NCI-H446 treated with DMSO at 0.1 percent for 48 hours (cell line): ENCODE measurements around the gene ATE1.

Source experiments
- DNase-seq: peaks from one replicate; lab custom pipeline; 2025; lab: John Stamatoyannopoulos, UW

The ATE1 gene

DNA sequence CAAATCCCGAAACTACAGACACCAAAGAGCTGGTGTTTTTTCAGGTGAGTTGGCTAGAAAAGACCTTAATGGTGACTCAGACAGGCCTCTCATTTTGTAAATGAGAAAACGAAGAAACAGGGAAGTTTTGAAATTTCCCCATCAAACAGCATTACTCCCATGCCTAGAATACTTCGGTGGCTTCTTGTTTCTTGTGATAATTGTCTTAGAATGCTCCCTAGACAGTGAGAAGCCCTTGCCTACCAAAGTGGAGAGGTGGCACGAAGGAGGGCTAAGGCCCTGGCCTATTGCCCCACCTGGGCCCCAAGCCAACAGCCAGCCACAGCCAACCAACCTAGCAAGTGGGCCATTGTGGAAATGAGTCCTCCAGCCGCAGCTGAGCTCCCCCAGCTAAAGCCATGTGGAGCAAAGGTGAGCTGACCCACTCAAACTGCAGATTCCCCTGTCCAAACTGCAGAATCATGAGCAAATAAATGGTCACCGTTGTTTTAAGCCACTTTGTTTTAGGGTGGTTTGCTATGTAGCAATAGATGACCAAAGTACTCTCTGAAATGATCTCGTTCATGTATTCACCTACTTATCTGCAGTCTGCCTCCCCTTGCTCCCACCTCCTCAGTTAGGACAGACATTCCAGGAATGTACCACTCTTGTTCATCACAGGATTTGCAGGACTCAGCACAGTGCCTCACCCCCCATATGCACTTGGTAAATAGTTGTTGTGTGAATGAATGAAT is 231.9 kb downstream of the ATE1 start:
- no peak for DNase-seq

DNA sequence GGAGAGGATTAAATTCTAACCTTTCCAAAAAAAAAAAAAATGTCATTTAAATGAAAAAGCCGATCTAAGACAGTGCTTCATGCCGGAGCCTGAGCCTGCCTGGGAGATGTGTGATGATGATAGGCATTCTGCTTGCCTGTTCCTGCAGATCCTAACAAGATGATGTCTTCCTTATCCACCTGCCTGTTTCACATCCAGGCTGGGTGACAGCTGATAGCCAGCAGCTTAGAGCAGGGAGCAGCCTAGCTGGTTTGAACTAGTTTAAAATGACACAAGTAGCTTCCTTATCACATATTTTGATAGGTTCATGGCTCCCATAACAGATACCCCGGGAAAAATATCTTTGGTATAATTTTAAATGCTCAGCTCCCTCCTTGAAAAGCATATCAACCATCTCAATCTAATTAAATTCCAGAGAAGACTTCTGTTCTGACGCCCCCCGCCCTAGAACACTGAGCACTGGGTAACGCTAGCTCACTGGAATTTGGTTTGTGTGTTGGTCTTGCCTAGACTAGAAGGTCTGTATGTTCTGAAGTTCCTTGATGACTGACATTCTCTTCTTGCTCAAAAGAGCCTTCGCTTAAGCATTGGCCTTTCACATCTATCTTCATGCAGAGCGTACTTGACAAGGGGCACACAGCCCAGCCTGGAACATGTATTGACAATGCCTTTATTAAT is 232.7 kb downstream of the ATE1 start:
- DNase-seq: no peak

- no peak for DNase-seq
Observed at GRCh38 chr10:121694327-121694965, 233.4 kb downstream of the ATE1 start.

- no peak for DNase-seq
Observed at GRCh38 chr10:121692626-121693025, 235.2 kb downstream of the ATE1 start.

DNA sequence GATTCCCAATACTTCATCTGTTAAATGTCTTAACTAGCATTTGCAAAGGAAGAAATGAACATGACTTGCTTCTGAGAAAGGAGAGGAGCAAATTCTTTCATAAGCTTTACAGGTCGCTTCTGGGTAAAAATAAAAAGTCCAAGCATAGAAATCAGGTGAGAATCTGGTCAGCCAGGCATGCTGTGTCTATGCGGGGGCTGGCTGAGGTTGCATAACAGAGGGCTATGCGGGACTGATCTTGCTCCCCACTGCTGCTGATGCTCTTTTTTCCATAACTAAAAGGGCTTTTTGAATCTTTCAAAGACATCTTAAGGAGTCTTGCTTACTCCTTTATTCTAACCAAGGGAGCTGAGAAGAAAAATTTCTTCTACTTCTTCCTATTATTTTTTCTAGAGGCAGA is 236.9 kb downstream of the ATE1 start:
- no peak for DNase-seq
